GM20000 (cell line): Measurements from ENCODE around the gene CISD3.

Source experiments
- DNase-seq: peaks from one replicate; pipeline ENCODE4 v3.0.0; 2012; ENCODE audit warnings: low spot score
- TF ChIP-seq, protein P1 (sequence below): IDR thresholded peaks from 2 replicates; pipeline ENCODE4 v1.5.1; 2012; ENCODE audit warnings: mild to moderate bottlenecking, control low read depth; ENCODE audit errors: extremely low read depth, missing control alignments

Gene CISD3

DNA sequence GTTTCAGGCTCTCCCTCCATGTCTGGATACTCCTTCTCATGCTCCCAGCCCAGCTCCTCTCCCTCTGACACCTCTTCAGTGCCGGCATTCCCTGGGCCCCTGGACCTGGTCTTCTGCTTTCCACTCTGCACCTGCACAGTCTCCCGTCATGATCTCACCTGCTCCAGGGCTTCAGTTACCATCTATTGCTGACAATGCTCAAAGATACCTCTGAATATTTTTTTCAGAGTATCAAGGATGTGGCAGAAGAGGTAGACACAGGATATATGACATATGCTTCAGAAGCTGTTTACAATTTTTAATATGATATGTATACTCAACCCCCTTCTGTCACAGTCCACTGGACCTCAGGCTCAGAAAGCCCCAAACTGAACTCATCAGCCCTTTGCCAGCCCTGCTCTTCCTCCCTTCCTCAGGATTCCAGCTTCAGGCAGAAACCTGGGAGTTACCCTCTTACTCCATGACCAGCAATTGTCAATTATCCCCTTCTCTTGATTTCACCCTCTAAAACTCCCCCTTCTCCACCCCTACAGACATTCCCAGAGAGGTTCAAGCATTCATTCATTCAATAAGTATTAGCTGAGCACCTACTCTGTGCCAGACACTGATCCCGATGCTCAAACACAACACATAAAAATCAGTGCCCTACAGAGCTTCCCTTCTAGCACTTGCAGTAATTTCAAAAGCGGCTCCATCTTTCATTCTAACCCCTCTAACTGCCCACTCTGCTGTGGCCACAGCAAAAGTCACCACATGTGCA is 32.9 kb upstream of the CISD3 start:
- TF ChIP-seq, protein P1, sequence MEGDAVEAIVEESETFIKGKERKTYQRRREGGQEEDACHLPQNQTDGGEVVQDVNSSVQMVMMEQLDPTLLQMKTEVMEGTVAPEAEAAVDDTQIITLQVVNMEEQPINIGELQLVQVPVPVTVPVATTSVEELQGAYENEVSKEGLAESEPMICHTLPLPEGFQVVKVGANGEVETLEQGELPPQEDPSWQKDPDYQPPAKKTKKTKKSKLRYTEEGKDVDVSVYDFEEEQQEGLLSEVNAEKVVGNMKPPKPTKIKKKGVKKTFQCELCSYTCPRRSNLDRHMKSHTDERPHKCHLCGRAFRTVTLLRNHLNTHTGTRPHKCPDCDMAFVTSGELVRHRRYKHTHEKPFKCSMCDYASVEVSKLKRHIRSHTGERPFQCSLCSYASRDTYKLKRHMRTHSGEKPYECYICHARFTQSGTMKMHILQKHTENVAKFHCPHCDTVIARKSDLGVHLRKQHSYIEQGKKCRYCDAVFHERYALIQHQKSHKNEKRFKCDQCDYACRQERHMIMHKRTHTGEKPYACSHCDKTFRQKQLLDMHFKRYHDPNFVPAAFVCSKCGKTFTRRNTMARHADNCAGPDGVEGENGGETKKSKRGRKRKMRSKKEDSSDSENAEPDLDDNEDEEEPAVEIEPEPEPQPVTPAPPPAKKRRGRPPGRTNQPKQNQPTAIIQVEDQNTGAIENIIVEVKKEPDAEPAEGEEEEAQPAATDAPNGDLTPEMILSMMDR, result no peak
- DNase-seq, result no peak

DNA sequence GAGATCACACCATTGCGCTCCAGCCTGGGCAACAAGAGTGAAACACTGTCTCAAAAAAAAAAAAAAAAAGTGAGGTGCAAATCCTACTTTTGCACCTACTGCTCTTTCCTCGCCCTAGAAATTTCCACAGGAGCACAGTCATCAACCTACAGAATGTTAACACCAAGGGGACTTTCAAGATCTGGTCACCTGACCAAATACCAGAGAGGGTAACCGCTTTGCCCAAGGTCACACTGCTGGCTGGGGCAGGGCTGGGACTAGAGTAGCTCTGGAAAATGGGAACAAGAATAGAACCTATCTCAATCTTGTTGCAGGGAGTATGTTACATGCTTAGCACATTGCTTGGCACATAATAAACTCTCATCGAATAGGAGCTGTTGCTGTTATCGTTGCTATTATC is 31.4 kb upstream of the CISD3 start:
- TF ChIP-seq, protein P1, result no peak
- no peak for DNase-seq

DNA sequence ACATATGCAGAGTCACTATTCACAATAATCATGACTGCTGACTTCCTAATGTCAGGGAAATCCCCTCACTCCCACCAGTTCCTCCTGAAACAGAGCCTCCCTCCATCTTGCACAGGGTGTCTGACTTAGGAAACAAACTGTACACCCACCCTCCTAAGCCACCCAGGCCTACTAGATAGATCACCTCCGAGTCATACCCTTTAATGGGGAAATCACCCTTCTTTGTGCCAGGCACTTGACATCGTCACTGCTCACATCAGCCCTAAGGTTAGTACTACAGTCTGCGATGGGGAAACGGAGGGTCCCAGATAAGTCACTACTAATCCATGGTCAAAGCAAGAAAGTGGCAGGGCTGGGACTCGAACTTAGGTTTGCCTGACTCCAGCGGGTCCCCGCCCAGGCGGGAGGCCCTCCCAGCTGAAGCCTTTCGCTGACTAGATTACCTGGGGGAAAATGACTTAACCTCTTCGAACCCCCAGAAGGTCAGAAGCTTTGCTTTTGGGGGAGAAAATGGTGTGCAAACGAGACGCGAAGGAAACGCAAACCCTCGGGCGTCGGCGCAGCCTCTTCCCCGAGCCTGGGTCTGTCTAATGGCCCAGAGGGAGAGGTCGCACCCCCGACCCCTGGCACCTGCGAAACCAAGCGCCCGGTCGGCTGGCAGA is 28.5 kb upstream of the CISD3 start:
- peak; percentile 82 for DNase-seq
- TF ChIP-seq, protein P1, result no peak

DNA sequence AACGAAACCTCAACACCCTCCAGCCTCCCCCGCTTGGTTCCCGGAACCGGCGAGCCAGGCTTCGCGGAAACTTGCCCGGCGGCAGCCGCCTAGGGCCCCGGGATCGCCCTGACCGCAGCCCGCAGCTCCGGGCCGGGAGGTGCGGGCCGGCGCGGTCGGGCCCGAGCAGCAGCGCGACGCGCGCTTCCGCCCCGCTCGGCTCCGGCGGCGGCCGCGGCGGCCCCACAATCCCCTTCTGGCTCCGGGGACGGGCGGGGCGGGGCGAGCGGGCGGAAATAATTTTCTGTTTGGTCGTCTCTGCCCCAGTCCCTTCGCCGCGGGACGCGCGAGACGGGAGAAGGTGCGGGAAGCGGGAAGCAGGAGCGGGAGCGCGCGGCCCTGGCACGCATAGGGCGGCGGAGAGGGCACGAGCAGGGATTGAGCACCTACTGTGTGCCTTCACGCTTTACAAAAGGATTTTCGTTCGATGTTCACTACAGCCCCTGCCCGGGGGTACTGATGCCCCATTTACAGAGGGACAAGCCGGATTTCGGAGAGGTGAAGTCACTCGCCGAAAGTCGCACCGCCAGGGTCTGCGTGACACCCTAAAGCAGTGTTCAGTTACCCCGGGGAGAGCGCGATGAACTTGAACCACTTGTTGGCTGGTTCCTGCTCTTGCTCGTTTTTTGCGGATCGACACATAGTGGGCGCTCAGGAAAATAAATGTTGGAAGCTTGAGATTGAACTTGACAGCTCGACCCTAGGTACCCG is 27.8 kb upstream of the CISD3 start:
- peak; percentile 88 for DNase-seq
- TF ChIP-seq, protein P1, result no peak

DNA sequence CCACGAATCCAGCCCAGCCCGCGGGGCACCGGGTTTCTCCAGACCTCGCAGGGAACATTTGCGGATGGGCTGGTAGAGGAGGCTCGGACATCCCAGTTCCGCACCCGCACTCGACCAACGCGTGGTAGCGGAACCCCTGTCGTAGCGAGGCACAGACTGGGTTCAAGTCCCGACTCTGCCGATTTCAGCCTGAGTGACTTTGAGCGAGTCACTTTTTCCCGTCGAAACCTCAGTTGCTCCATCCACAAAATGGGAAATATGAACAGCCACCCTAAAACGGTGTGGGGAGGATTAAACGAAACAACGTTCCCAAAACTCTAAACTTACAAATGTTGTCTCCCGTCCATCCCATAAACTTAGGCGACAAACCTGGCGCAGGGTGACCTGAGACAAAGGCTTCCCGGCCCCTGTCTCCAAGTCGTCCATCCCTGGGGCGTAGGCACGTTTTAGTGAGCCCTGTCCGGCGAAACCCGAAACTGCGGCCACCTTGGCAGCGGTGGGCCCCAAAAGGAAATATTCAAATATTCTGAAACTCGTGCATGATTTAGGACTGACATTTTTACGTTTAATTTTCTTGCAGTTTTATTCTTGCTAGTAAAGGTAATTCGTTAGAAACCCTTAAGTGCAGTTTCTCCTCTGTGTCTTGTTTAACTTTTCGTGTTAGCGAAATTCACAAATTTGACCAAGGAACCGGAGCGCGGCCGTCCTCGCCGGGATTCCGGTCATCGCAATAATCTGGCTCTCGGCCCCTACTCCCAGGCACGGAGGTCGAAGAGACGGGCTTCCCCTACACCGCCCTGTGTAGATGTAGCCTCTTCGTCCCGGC is 27.0 kb upstream of the CISD3 start:
- peak; percentile 45 for DNase-seq
- TF ChIP-seq, protein P1, result no peak

DNA sequence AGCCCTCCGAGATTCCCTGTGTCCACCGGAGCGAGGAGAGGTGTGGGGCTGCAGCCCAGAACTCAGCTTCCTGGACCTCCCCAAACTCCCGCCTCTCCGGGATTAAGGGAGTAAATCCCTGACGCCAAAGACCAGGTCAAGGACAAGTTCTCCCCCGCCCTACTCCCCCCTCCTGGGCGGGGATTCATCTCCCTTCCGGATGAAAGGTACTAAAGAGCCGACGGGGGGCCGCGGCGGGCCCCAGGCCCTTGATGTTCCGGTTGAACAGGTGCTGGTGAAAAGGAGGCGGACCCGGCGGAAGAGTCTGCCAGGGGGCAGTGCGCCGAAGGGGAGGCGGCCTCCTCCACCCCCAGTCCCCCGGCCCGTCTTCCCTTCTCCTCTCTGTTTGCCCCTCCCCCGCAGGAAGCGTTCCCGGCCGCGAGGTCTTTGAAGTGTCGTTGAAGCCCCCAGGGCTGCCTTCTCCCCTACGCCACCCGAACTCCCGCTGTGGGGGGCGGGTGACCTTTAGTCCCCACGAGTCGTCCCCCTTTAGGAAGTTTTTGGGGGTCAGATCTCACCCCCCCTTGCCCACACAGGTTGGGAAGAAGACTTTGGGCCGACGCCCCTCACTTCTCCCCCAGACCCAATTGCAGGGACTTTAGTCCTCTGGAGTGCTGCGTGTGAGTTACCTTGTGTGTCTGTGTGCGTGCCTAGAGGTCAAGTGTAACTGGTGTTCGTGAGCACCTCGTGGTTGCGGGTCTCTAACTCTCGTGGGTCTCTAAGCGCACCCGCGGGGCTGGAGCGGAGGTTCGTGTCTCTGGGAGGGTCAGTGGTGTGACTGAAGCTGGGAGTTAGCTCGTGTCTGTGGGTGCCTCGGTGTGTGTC is 26.2 kb upstream of the CISD3 start:
- DNase-seq, result peak; percentile 91

More for the DNA sequence above, 26.2 kb upstream of the CISD3 start:
- TF ChIP-seq, protein P1, result no peak
